ENCODE data around the gene UST. TPM values are rescaled to one million over a fixed set of nuclear protein-coding genes. Genes with fewer than 3 reads are reported as not detected.
"Not testable (repeated sequence)": the region's sequence is repeated elsewhere in the genome, so short reads cannot be mapped to it uniquely, and the experiment has no call there.

Gene UST
- total RNA-seq, 6 experiments from 2014 or later: 0.44 to 1.9 (median 0.91) TPM

DNA sequence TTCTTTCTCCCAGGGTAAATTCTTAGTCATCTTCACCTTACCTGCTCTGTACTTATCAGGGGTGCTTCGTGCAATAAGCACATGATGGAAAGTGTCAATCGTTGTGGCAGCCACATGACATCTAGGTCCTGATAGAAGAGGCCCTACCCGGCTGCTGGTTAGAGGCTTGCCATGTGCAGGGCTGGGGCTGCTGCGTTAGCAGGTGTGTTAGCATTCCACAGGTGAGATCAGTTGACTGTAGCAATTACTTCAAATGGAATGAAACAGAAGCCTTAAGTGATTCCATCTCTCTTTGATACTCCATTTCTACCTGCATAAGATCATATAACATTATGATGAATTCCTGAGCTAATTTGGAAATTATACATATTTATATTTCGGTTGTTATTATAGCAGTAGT lies 127.0 kb downstream of the UST start:
- intact Hi-C loops (cut with DNase I): no loop called here
- Histone ChIP-seq H3K4me3 (no peak overlapping the region), H3K27me3 (no peaks in the 10 kb centered on the region), H3K9me3 (no peaks in the 10 kb centered on the region), H3K36me3 (no peaks in the 10 kb centered on the region), H3K27ac (no peak overlapping the region), H3K4me1 (no peaks in the 10 kb centered on the region)
- 47% methylated on average over 4 of the region's 5 CpGs for WGBS (ENCODE audit: insufficient coverage, low coverage, low lambda C conversion rate, missing lambda C conversion rate)
- TF ChIP-seq CTCF (IDR thresholded peaks at IDR 0.05) (no peak), POLR2A (IDR thresholded peaks at IDR 0.05) (no peak)
- DNase-seq (no peak), ATAC-seq (no peak)

- Histone ChIP-seq H3K36me3 (no peaks in the 10 kb centered on the region), H3K9me3 (no peaks in the 10 kb centered on the region), H3K27ac (no peak overlapping the region), H3K4me1 (no peaks in the 10 kb centered on the region), H3K27me3 (no peaks in the 10 kb centered on the region), H3K4me3 (no peak overlapping the region)
- intact Hi-C loops (cut with DNase I): no loop called here
- DNase-seq (no peak), ATAC-seq (no peak)
- TF ChIP-seq CTCF (IDR thresholded peaks at IDR 0.05): no peak
- no peak for TF ChIP-seq POLR2A (IDR thresholded peaks at IDR 0.05)
- WGBS (ENCODE audit: insufficient coverage, low coverage, low lambda C conversion rate, missing lambda C conversion rate): 70% methylated on average over 9 of the region's 9 CpGs
Measured at GRCh38 chr6:148874698-148875293, 128.0 kb downstream of the UST start.

DNA sequence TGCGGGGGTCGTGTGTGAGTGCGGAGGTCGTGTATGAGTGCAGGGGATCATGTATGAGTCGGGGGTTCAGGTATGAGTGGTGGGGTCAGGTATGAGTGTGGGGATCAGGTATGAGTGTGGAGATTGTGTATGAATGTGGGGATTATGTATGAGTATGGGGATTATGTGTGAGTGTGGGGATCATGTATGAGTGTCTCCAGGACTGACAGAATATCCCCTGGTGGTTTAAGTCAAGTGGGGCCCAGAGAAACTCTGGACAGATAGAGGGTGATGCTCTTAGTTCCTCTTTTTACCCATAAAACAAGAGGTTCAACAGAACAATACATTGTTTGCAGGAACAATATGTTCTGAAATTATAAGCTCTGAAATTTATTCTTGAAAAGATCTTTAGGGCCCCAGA lies 131.9 kb downstream of the UST start:
- H3K4me1 ChIP-seq: no peaks in the 10 kb centered on the region
- H3K9me3 ChIP-seq: no peaks in the 10 kb centered on the region
- TF ChIP-seq POLR2A (IDR thresholded peaks at IDR 0.05): no peak
- ATAC-seq (no peak), DNase-seq (no peak)
- no peak overlapping the region for H3K4me3 ChIP-seq
- intact Hi-C loops (cut with DNase I): no loop called here
- 60% methylated on average over 5 of the region's 5 CpGs for WGBS (ENCODE audit: insufficient coverage, low coverage, low lambda C conversion rate, missing lambda C conversion rate)
- no peak overlapping the region for H3K27ac ChIP-seq
- H3K36me3 ChIP-seq: no peaks in the 10 kb centered on the region
- H3K27me3 ChIP-seq: no peaks in the 10 kb centered on the region

DNA sequence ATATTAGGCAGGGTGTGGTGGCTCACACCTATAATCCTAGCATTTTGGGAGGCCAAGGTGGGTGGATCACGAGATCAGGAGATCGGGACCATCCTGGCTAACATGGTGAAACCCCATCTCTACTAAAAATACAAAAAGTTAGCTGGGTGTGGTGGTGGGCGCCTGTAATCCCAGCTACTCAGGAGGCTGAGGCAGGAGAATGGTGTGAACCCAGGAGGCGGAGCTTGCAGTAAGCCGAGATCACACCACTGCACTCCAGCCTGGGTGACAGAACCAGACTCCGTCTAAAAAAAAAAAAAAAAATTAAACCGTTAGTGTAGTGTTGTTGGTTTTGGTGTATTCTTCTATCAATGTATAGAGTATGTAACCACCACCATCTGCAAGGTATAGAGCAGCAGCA lies 133.9 kb downstream of the UST start:
- ATAC-seq; intact Hi-C loops (cut with DNase I); H3K9me3 ChIP-seq; H3K27ac ChIP-seq; H3K36me3 ChIP-seq; H3K4me1 ChIP-seq; DNase-seq; H3K4me3 ChIP-seq; H3K27me3 ChIP-seq: not testable (repeated sequence)
- 85% methylated on average over 4 of the region's 7 CpGs for WGBS (ENCODE audit: insufficient coverage, low coverage, low lambda C conversion rate, missing lambda C conversion rate)

- H3K9me3 ChIP-seq: no peaks in the 10 kb centered on the region
- intact Hi-C loops (cut with DNase I): no loop called here
- no peak overlapping the region for H3K27ac ChIP-seq
- no peak for DNase-seq
- H3K27me3 ChIP-seq: no peaks in the 10 kb centered on the region
- H3K4me1 ChIP-seq: no peaks in the 10 kb centered on the region
- TF ChIP-seq POLR2A (IDR thresholded peaks at IDR 0.05) (no peak), CTCF (IDR thresholded peaks at IDR 0.05) (no peak)
- no peaks in the 10 kb centered on the region for H3K36me3 ChIP-seq
- 70% methylated on average over 5 of the region's 9 CpGs for WGBS (ENCODE audit: insufficient coverage, low coverage, low lambda C conversion rate, missing lambda C conversion rate)
- no peak for ATAC-seq
- H3K4me3 ChIP-seq: no peak overlapping the region
Measured at GRCh38 chr6:148881593-148882311, 134.9 kb downstream of the UST start.

Measured in right lobe of liver (tissue), 6 donors.